Peyer's patch (tissue), 4 donors: ENCODE results near the gene PRRG2.

ENCODE experiments used
- CTCF ChIP-seq, 6 experiments: fragments of 450-650 bp in 4 of 6; fragments of 200-600 bp in 2 of 6; sonication (generic) in 1 of 6; IDR thresholded peaks; one replicate each; pipeline ENCODE4 v1.5.1; 2017 to 2019; ENCODE audit warnings: antibody characterized with exemption in 6 of 6, mild to moderate bottlenecking in 3 of 6, moderate library complexity in 1 of 6
- POLR2A ChIP-seq, 2 donors: fragments of 450-650 bp; IDR thresholded peaks; one replicate each; pipeline ENCODE4 v1.5.1; 2017; ENCODE audit warnings: antibody characterized with exemption in 2 of 2, mild to moderate bottlenecking in 2 of 2, moderate library complexity in 2 of 2

DNA sequence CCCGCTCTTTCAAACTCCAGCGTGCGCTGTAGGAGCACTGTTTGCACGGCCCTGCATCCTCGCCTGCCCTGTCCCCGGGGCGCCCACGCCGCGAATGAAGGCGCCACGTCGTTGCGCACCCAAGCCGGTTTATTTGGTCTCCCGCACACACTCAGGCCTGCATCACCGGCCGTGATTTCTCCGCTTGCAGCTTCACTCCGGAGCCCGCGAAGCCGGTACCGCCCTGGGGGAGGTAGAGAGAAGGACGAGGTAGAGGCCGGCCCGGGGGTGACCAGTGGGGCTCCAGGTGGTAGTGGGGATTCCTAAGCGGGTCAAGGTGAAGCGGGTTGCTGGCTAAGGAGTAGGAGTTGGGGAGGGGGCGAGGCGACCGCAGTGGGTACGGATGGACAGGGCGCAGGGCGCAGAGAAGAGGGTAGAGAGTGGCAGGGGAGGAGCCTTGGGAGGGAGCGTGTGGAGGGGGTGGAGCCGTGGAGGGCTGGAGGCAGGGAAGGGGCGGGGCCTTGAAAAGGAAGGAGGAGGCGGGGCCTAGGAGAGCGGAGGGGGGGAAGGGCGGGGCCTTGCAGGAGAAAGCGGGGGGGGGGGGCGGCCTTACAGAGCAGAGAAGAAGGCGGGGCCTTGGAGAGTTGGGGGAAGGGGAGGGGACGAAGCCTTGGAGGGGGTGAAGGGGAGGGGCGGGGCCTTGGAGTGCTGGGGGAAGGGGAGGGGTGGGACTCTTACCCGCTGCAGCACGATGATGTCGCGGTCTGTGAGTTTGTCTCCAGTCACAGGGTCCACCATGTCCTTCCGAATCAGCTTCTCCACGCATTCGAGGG, 25.3 kb upstream of the PRRG2 start:
- no peak for TF ChIP-seq CTCF (IDR thresholded peaks at IDR 0.05)
- TF ChIP-seq POLR2A (IDR thresholded peaks at IDR 0.05) = no peak
